HFFc6 (cell line): ENCODE data around the gene FAM184B. TPM values are rescaled to one million over a fixed set of nuclear protein-coding genes. Genes with fewer than 3 reads are reported as not detected.

Experiments
- DNase-seq: peaks from one replicate; pipeline ENCODE4 v3.0.0-alpha.2; 2018
- H3K27ac Mint-ChIP-seq: 2 replicates; pipeline ENCODE4 v1.8.0; 2020; ENCODE audit warnings: mild to moderate bottlenecking, mixed read lengths
- H3K27me3 Mint-ChIP-seq: 2 replicates; pipeline ENCODE4 v1.8.0; 2021; ENCODE audit warnings: mild to moderate bottlenecking, moderate library complexity, mixed read lengths; ENCODE audit not compliant: insufficient read depth
- H3K36me3 Mint-ChIP-seq: 2 replicates; pipeline ENCODE4 v1.8.0; 2021; ENCODE audit warnings: low read depth, mixed read lengths
- H3K4me1 Mint-ChIP-seq: 2 replicates; pipeline ENCODE4 v1.8.0; 2020; ENCODE audit warnings: low read depth, mixed read lengths
- H3K4me3 Mint-ChIP-seq: 2 replicates; pipeline ENCODE4 v1.8.0; 2020; ENCODE audit warnings: mild to moderate bottlenecking, moderate library complexity, mixed read lengths
- H3K9me3 Mint-ChIP-seq: 2 replicates; pipeline ENCODE4 v1.8.0; 2020; ENCODE audit warnings: mild to moderate bottlenecking, mixed read lengths
- CTCF ChIP-seq: fragments of 200-600 bp; sonication (generic); IDR thresholded peaks from 2 replicates; pipeline ENCODE4 v1.5.0; 2021; ENCODE audit warnings: antibody characterized with exemption, mild to moderate bottlenecking
- total RNA-seq, 6 experiments: library from RNA; stranded (reverse); fragmentation: NEBNext Ultra II Directional; extraction: Animal tissue kit (Norgen Biotek cat#: 25700); gene quantifications; 2 replicates in 1 of 6; 3 replicates in 5 of 6; pipeline ENCODE4 v1.2.3, GENCODE V29; 2021

The FAM184B gene
- total RNA-seq, 6 experiments from 2014 or later, result 0.02 to 0.05 TPM; not detected in 4

- peaks cover 35% of the 10 kb centered on the region for H3K4me1 Mint-ChIP-seq
- H3K36me3 Mint-ChIP-seq, result peaks cover 11% of the 10 kb centered on the region
- peaks cover 7% of the 10 kb centered on the region; the same call in 1 of the 2 replicates for H3K27me3 Mint-ChIP-seq
- DNase-seq, result peak; percentile 96
- H3K27ac Mint-ChIP-seq, result peak within 1 kb of the TSS; percentile 97
- peak; percentile 29; the same call in 1 of the 2 replicates for TF ChIP-seq CTCF
- no peaks in the 10 kb centered on the region for H3K9me3 Mint-ChIP-seq
- peak within 1 kb of the TSS; percentile 98 for H3K4me3 Mint-ChIP-seq
Observed at GRCh38 chr4:17614416-17615299, 166.8 kb downstream of the FAM184B start, which contains the start of gene MED28. TSS of gene MED28 (plus strand) at chr4:17614641. CDS start at chr4:17614655, 14 bp downstream.

DNA sequence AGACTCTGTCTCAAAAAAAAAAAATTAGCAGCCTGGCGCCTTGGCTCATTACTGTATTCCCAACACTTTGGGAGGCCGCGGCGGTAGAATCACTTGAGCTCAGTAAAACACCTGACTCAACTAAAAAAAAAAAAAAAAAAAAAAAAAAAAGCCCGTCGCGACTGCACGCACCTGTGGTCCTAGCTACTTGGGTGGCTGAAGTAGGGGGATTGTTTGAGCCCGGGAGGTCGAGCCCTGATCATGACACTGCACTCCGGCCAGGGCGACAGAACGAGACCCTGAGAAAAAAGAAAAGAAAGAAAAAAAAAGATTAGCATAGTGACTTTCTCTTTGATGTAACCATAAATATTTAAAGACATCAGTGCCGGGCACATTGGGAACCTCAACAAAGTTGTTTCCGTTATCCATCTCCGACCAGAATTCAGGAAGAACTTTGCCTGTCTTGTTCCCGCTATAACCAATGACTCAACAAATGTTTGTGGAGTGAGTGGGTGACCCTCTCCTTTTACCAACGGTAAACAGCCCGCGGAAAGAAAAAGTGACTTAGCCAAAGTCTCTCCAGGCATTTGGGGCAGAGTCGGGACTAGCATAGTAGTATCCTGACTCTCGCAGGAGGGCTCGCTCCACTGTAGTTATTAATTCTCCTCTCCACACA, 167.5 kb downstream of the FAM184B start:
- Mint-ChIP-seq H3K4me3 (peak overlapping the region; percentile 98), H3K4me1 (peaks cover 27% of the 10 kb centered on the region), H3K27me3 (peaks cover 7% of the 10 kb centered on the region; the same call in 1 of the 2 replicates), H3K9me3 (no peaks in the 10 kb centered on the region), H3K27ac (peak overlapping the region; percentile 97), H3K36me3 (peaks cover 11% of the 10 kb centered on the region)
- peak; percentile 86 for DNase-seq
- TF ChIP-seq CTCF, result no peak

GRCh38 chr4:17605236-17605635, 176.2 kb downstream of the FAM184B start:
- no peak for TF ChIP-seq CTCF
- peaks cover 12% of the 10 kb centered on the region for H3K36me3 Mint-ChIP-seq
- H3K4me1 Mint-ChIP-seq, result peaks cover 11% of the 10 kb centered on the region
- H3K27ac Mint-ChIP-seq, result peak overlapping the region; percentile 49; the same call in 1 of the 2 replicates
- no peak overlapping the region for H3K4me3 Mint-ChIP-seq
- DNase-seq, result no peak
- H3K9me3 Mint-ChIP-seq, result no peaks in the 10 kb centered on the region
- H3K27me3 Mint-ChIP-seq, result no peaks in the 10 kb centered on the region

GRCh38 chr4:17599826-17600225, 181.6 kb downstream of the FAM184B start:
- H3K27me3 Mint-ChIP-seq, result no peaks in the 10 kb centered on the region; the same call in 1 of the 2 replicates
- H3K4me1 Mint-ChIP-seq, result peaks cover under 1% of the 10 kb centered on the region; the same call in 1 of the 2 replicates
- no peak overlapping the region for H3K4me3 Mint-ChIP-seq
- no peaks in the 10 kb centered on the region for H3K9me3 Mint-ChIP-seq
- H3K27ac Mint-ChIP-seq, result no peak overlapping the region; the same call in 1 of the 2 replicates
- no peak for DNase-seq
- peaks cover 11% of the 10 kb centered on the region for H3K36me3 Mint-ChIP-seq
- no peak for TF ChIP-seq CTCF

DNA sequence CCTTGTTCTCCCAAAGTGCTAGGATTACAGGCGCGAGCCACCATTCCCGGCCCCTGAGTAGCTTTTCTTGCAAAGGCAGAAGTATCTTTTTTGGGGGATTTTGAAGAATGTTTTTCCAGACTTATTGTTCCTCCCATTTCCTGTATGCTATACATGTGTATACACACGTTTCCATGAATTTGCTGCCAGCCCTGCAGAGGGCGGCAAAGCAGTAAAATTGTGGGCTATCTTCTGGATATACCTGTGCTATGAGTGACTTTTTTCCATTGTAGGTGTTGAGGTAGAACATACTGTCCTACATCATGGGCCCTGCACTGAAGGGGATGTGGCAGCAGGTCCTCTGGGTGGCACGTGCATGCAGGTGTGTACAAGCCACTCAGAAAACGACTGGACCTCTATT, 183.9 kb downstream of the FAM184B start:
- H3K36me3 Mint-ChIP-seq, result peaks cover 5% of the 10 kb centered on the region

More for the DNA sequence above, 183.9 kb downstream of the FAM184B start:
- H3K4me1 Mint-ChIP-seq, result no peaks in the 10 kb centered on the region
- peak; percentile 66 for TF ChIP-seq CTCF
- H3K9me3 Mint-ChIP-seq, result no peaks in the 10 kb centered on the region
- DNase-seq, result no peak
- no peak overlapping the region for H3K4me3 Mint-ChIP-seq
- no peaks in the 10 kb centered on the region; the same call in 1 of the 2 replicates for H3K27me3 Mint-ChIP-seq
- H3K27ac Mint-ChIP-seq, result no peak overlapping the region
